ENCODE results near the gene LIM2.

The LIM2 gene

DNA sequence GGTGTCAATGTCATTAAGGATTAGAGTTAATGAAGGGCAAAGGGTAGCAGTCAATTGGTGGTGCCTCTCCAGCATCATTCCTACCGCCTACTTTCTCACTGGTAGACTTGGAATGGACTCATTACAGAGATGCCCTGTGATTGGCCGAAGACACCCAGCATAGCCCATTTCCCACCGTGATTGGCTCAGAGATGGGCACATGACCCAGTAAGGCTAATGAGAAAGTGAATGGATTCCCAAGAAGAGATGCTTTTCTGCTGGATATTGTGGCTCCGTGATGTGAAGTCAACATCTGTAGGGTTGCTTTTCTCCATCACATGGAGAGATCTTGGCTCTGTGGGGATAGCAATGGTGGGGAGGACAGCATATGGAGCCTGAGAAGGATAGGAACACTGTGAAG, 57.4 kb downstream of the LIM2 start:
- DNase-seq (ENCODE audit: low read depth, low spot score) = no peak
- TF ChIP-seq YY1 (IDR thresholded peaks at IDR 0.05; ENCODE audit: insufficient read depth, insufficient read length) = no peak
- TF ChIP-seq SUZ12 (IDR thresholded peaks at IDR 0.05; ENCODE audit: extremely low read depth, insufficient read depth, insufficient read length) = no peak
- TF ChIP-seq ZNF274 (IDR thresholded peaks at IDR 0.05; ENCODE audit: low read depth, low read length) = no peak
- Histone ChIP-seq H3K9ac (ENCODE audit: insufficient read length, low read depth) (no peak overlapping the region), H3K36me3 (ENCODE audit: insufficient read depth, insufficient read length, low read length) (peaks cover 15% of the 10 kb centered on the region), H3K4me3 (ENCODE audit: insufficient read length, low read depth) (no peak overlapping the region), H3K4me1 (ENCODE audit: insufficient read depth, insufficient read length) (peaks cover 3% of the 10 kb centered on the region), H3K9me3 (ENCODE audit: insufficient read depth, low read length) (peaks cover 4% of the 10 kb centered on the region; the same call in 1 of the 2 replicates), H3K27me3 (ENCODE audit: insufficient read depth, insufficient read length) (no peaks in the 10 kb centered on the region)
